Measurements from ENCODE around the gene NMUR1.

DNA sequence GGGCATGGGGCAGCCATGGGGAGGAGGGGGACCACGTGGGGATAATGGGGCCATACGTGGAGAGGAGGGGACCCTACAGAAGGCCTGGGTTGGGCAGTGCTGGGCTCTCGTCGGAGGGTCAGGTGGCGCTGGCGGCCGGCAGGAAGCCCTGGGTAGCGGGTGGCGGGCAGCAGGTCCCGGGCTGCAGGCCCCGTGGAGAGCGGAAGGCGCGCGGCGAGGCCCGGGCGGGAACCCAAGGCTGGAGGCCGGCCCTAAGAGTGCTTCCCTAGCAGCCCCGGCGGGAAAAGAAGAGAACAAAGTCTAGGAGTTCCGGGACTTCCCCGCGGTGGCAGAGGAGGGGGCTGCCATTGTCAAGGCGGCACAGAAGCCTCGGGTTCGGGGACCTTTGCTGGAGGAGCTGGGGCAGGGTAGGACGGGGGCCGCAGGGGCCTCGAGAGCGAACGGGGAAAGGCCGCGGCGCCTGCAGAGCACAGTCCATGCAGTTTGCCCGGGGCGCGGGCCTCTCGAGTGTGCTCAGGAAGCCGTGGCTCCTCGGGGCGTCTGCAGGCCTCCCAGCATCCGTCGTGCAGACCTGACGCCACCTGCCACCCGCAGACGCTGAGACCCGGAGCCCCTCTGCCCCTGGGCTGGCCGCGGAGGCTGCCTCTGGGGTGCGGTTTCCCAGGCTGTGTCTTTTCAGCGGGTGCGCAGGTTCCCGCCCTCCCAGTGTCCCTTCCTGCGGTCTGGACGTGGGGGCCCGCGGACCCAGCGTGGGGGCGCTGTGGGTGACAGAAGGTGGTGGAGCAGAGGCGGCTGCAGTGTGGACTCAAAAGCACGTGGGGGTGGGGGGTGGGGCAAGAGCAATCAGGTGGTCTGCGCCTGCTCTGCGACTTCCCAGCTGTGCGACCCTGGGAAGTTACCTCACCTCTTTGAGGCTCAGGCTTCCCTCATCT is 46.6 kb downstream of the NMUR1 start:
- TF ChIP-seq CTCF (IDR thresholded peaks at IDR 0.05) (no peak), POLR2A (IDR thresholded peaks at IDR 0.05) (no peak)
